GM12872 (cell line): ENCODE data around the gene WDR64.

ENCODE experiments used
- TF ChIP-seq, protein P1 (sequence below): IDR thresholded peaks from 3 replicates; pipeline ENCODE4 v1.5.1; 2011; ENCODE audit warnings: low read depth, mild to moderate bottlenecking, low read length, moderate library complexity; ENCODE audit not compliant: insufficient read depth

The WDR64 gene

DNA sequence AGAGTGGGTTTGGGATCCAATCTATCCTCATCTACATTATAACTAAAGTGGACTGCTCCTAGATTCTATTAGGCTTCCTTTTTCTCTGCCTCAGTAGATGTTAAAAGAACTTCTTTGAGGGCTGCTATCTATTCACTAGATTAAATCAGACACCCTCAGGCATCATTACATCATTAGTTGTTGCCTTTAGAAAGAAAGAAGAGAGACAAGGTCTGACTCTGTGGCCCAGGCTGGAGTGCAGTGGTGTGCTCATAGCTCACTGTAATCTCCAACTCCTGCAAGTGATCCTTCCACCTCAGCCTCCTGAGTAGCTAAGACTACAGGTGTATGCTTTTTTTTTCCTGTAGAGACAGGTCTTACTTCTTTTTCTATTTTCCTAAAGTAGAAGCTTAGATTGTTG, 124.8 kb downstream of the WDR64 start:
- TF ChIP-seq, protein P1, sequence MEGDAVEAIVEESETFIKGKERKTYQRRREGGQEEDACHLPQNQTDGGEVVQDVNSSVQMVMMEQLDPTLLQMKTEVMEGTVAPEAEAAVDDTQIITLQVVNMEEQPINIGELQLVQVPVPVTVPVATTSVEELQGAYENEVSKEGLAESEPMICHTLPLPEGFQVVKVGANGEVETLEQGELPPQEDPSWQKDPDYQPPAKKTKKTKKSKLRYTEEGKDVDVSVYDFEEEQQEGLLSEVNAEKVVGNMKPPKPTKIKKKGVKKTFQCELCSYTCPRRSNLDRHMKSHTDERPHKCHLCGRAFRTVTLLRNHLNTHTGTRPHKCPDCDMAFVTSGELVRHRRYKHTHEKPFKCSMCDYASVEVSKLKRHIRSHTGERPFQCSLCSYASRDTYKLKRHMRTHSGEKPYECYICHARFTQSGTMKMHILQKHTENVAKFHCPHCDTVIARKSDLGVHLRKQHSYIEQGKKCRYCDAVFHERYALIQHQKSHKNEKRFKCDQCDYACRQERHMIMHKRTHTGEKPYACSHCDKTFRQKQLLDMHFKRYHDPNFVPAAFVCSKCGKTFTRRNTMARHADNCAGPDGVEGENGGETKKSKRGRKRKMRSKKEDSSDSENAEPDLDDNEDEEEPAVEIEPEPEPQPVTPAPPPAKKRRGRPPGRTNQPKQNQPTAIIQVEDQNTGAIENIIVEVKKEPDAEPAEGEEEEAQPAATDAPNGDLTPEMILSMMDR, result no peak

DNA sequence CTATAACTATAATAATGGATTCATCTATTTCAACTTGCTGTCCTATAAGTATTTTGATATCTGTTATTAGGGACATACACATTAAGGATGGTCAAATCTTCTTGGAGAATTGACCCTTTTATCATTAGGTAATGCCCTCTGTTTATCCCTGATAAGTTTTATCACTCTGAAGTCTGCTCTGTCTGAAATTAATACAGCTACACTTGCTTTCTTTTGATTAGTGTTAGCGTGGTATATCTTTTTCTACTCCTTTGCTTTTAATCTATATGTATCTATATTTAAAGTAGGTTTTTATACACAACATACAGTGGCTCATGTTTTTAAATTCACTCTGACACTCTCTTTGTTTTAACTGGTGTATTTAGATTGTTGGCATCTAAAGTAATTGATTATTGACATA, 126.0 kb downstream of the WDR64 start:
- TF ChIP-seq, protein P1, result no peak

DNA sequence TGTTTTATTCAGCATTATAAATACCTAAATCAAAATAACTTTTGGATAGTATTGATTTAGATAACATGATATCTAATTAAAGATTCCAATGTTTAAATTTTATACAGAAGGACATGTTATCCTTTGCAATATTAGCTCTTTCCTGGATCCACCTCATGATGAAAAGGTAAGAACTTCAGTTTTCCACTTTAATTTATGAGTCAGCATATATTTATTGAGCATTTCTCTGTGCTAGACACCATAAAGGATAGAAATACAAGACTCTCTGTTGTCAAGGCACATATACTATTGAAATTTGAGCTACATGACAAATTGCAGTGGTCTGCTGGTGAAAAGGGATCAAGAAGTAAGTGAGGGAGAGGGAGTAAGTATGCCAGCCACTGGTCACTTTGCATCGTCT, 127.8 kb downstream of the WDR64 start:
- TF ChIP-seq, protein P1, result no peak

DNA sequence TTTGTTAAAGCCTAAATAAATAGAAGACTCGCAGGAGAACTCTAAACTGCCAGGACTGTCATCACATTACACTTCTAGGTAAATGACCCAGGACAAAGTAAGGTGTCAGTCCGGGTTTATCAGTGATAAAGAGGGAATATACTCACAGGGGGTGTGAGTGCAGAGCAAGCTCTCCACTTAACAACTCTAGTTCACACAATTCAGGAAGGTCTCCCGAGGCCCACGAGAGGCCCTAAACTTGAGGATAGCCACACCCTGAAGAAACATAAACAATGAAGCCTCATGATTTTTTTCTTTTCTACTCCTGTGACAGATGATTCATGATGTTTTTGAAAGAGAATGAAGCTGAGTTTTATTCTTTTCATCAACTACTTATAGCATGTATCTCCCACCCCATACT, 130.3 kb downstream of the WDR64 start:
- TF ChIP-seq, protein P1, result no peak

DNA sequence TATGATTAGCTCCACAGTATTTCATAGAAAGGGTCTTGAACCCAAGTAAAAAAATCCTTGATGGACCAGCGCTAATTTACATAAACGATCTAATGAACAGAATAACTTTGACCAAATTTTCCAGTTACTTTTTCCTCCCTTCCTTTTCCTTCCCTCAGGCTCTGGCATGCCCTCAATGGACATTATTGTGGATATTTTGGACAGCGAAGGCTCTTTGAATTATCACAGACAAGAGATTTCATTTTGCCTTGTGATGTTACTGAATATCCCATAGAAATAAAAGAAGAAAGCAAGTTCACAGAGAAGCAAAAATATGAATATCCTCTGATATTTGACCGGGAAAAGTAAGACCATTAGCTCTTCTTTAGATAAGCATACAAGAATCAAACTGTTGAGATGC, 135.6 kb downstream of the WDR64 start:
- TF ChIP-seq, protein P1, result no peak

DNA sequence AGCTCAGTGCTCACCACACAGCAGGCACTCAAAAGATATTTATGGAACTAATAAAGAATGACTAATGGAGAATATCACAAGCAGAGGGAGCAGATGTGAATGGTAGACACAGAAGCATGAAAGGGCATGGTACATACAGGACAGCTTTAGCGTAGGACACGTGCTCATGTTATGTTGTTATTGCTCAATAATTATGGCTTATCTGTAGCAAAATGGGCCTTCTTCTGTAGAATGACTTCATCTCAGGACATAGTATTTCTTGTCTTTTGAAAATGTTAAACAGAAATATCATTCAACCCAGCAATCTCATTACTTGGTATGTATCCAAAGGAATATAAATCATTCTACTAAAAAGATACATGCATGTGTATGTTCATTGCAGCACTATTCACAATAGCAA, 137.0 kb downstream of the WDR64 start:
- TF ChIP-seq, protein P1, result no peak

DNA sequence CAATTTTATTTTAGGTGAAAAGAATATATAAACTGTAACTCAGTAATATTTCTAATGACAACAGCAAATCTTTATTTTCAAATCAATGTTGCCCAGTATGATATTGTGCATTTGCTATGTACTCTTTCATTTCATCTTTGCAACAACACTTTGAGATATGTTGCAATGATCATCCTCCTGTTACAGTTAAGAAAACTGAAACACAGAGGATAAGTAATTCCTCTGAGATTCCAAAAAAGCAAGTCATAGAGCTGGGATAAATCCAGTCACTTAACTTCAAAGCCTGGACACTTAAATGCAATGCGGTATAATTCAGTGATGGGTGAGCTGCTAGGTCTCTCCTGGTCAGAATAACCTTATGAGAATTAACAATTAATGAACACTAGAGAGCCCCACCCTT, 147.3 kb downstream of the WDR64 start:
- TF ChIP-seq, protein P1, result no peak

DNA sequence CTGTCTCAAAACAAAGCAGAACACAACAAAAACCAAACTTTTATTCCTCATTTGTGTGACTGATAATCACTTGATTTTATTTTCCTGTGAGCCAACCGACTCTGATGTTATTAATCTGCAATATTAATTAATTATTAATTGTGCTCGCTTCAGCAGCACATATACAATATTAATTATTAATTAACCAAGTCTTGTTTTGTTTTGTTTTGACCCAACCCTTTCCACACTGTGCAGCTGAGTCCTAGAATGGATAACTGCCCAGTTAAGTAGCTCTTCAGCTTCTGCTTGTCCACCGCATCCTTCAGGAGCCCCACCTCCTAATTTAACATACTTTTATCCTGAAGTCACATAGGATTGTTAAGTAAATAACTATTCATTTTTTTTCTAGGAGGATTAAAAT, 148.6 kb downstream of the WDR64 start:
- TF ChIP-seq, protein P1, result no peak
